Stimulated activated CD4-positive, alpha-beta T cell treated with anti-CD3 and anti-CD28 coated beads, Interleukin-2, amount 100 ng/mL, for 24 hours (primary cell): Measurements from ENCODE around the gene PLD4.

Source experiments
- DNase-seq, 2 donors: peaks; one replicate each; pipeline ENCODE4 v3.0.0-alpha.2; 2020

Gene PLD4

GRCh38 chr14:104957146-104958113 is 32.8 kb downstream of the PLD4 start:
- no peak for DNase-seq

- no peak for DNase-seq
These were observed 39.9 kb downstream of the PLD4 start for GRCh38 chr14:104964546-104964945.

GRCh38 chr14:104965561-104966231 is 41.0 kb downstream of the PLD4 start:
- DNase-seq, result no peak

DNA sequence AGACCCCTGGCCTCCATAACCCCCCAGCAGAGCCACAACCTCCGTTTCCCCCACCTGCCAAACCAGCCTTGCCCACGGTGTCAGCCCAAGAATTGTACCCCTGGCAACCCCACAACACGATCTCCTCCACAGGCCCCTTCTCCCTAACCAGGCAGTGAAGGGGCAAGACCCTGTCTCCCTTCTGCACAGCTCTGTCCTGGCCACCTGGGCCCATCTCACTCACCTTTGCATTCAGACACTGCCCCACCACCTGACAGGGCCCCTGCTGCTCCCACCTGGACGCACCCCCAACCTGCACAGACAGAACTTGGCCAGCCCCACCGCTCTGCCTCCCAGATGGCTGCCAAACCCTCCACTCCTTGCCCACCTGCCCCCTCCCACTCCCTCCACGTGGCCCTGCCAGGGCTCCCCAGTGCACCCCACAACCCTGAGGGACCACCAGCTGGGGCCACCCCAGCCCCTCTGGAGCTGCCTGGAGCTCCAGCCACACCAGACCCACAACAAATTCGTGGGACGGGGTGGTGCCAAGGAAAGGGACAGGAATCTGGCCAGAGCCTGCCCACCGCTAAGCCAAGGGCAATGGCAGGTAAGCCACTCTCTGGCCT is 41.7 kb downstream of the PLD4 start:
- DNase-seq, result no peak

DNA sequence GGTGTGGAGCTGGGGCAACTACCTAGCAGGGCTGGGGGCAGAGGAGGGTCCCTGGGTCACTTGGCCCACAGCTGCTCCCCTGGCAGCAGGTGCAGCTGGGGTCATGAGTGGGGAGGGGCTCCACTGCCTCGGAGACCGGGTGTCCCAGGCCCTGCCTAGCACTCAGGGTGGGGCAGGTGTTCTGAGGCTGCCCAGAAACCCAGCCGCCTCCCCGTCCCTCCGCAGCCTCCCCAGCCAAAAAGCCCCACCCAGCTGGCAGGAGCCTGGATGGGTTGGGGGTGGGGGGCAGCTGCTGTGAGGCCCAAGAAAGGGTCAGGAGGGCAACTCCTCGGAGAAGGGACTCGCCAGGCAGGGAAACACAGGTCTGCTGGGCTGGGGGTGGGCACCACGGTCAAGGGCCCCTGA is 42.3 kb downstream of the PLD4 start:
- no peak for DNase-seq

DNA sequence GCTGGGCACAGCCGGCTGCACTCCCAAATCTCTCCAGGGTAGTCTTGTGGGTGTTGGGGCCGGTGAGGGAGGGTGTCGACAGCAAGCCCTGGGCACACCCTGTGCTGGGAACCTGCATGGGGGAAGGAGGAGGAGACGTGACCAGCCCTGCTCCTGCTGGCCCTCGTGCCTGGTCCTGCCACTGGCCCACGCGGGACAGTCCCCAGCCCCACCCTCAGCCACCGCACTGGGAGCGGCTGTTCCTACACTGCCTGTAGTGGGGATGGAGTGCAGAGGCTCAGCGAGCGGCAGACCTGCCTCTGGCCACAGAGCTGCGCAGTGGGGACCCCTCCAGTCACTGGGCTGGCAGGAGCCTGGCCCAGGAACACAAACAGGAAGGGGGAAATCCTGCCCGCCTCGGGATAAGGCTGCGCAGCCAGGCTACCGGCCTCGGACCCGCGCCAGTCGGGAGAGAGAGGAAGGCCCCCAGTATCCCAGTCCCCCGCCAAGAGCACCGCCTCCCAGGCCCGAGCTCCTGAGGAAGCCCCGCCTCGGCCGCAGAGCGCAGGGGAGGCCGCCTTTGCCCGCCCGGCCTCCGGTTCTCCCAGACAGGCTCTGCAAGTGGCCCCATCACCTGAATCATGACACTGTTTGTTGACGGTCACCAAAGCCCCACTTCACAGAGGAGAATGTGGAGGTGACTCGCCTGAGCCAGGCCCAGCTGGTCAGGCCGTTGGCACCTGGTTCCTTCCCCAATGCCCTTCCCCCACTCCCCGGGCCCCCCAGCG is 42.9 kb downstream of the PLD4 start:
- no peak for DNase-seq

DNA sequence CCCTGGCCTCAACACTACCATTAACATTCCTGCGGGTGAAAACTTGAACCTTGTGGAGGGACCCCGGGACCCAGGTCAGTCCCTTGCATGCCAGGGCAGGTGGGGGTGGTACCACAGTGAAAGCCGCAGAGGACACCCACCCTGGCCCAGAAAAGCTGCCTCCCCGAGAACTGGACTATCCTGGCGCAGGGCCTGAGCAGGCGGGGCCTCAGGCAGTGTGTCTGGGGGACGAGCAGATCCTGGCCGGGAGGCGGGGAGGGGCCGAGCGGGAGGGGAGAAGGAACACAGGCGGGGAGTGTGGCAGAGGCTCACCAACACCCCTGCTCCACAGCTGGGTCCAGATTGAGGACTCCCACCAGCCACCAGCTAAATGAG is 43.5 kb downstream of the PLD4 start:
- DNase-seq, result no peak

DNA sequence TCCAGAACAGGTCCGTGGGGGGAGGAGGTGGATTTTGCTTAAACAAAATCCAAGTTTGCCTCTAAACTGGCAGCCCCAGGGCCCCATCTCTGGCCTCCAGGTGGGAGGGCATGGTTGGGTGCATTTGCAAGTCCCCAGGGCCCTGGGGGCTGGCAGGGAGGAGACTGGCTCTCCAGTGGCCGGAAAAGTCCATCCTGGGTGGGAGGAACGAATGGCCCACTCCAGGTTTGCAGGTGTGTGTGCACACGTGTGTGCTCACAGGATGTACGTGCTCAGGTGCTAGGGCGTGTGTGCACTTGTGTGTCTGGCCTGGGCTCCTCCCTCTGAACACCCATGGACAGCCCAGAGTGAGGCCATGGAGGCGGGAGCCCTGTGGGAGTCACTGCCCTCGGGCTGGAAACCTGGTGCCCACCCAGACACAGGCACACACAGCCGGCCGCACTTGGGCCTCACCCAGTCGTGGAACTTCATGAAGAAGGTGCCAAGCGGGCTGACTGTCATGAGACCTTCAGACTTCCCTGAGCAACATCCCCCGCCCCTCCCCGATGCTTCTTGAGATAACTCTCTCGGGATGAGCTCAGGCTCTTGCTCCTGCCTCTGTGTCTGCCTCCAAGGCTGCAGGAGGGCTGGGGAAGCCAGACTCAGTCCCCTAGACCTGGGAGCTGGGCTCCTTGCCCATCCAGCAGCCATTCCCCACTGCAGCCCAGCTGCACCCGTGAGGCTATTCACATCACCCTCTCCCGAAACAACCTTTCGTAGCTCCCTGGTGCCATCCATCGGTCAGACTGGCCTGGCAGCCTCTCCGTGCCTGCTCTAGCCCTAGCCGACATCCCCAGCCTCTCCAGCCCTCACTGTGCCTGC is 44.1 kb downstream of the PLD4 start:
- DNase-seq, result no peak

DNA sequence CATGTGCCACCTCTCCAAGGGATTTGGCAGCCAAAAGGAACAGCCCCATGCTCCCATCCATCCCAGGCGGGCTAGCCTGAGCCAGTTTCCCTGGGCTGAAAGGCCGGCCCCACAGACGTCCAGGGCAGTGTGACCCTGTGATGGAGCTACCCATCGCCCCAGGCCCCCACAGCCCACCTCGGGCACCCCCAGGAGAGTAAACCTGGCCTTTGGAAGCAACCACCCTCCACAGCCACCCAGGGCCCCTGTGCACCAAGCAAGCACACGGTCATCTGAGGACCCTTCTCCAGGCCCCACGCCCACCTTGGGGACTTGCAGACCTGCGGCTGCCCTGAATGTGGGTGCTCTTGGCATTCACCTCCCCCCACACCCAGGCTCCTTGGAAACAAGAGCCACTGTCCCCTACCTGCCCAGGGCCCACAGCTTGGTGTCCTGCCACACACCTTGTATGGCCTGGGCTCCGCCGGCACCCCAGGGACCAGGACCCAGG is 45.1 kb downstream of the PLD4 start:
- no peak for DNase-seq

DNA sequence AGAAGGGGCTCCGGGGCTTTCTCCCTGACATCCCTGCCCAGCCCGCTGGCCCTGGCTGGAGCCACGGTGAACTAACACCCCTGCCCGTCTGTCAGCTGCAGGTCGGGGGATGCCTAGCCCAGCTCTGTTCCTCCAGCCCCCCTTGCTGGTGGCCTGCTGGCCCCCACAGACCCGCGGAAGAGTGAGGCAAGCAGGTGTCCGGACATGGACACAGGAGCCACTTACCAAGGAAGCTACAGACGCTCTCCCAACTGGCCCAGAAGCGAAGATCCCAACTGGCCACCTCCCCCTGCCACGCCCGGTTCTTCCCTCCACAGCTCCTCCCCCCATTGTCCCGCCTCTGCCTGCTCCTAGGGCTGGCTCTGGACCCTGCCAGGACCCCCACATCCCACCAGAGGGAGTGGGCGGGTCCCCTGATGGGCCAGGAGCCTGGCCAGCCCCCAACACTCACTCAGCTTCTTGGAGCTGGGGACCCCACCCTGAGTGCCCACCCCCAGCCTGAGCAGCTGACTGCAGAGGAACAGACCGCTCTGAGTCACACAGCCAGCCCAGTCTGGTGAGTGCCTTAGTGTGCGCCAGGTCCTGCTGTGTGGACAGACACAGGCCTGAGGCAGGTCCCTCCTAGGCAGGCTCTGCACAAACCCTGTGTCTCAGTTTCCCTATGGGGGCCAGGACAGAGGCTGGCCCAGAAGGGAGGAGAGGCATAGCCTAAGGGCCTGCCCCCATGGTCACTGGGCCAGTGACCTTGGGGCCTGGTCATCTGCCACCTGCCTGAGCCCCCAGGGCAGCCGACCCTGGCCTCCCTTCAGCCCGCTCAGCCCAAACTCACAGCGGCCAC is 45.8 kb downstream of the PLD4 start:
- DNase-seq, result no peak

GRCh38 chr14:104971447-104972240 is 47.0 kb downstream of the PLD4 start:
- DNase-seq, result no peak

- no peak for DNase-seq
These were observed 47.8 kb downstream of the PLD4 start for GRCh38 chr14:104972301-104973134.

GRCh38 chr14:104973135-104973384 is 48.4 kb downstream of the PLD4 start:
- no peak for DNase-seq

DNA sequence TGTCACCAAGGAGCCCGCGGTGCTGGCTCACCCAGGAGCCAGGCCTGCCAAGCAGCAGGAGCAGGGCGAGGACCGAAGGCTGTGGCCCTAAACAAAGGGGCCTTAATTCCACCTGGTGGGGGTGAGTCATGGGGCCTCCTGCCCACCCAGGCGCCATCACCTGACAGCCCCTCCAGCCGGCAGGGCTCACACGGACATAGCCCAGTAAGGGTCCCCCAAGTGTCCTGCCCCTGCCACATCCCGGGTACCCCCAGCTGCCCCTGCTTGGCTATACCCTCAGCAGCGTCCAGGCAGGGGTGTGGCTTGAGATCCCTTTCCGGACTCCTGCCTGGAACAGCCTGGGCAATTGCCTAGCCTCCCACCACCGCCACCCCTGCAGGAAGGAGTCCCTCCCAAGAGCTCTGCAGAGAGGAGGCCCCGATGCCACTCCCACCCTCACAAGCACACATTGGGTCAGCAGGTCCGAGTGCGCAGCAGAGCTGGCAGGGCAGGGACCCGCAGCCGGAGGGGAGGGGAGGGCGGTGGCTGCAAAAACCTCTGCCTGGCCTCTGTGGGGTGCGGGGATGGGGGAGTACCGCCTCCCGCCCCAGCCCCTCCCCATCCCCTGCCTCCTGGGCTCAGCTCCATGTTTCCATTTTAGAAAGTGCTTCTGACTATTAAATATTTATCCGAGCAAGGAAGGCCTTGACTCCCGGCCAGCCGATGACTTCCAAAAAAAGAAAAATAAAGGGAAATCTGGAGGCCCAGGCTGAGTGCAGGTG is 48.9 kb downstream of the PLD4 start:
- DNase-seq, result no peak

GRCh38 chr14:104974146-104974541 is 49.5 kb downstream of the PLD4 start:
- no peak for DNase-seq

DNA sequence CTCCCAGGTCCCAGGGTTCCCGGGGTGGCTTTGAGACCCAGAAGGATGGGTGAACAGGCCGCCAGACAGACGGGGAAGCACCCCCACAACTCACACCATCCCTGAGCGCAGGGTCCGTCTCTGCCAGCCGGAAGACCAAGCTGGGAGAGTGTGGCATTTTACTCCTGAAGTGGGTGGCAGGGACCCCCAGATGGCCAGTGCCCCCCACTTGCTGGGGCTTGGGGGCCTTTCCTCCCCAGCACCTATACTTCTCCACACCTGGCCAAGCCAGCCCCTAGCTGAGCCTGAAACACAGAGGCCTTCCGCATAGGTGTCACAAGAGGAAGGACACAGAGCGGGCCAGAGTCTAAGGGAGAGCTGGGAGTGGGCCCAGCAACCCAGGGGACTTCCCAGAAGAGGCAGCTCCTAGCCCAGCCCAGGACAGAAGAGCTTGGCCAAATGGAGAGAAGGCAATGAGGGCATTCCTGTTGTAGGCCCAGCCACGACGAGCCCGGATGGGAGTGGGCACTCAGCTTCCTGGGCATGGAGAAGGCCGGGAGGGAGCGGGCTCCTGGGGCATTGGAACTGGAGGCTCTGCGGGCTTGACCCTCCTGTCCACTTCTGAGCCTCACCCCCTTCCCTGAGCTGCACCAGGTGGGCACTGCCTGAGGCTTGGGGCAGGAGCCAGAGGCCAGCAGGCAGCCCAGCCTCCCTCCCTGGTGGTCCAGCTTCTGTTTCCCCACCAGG is 50.1 kb downstream of the PLD4 start:
- no peak for DNase-seq

GRCh38 chr14:104975481-104976197 is 51.0 kb downstream of the PLD4 start:
- peak in 1 of 2 donors; percentile 35 for DNase-seq
